Activated CD8-positive, alpha-beta memory T cell treated with anti-CD3 and anti-CD28 coated beads for 1 hour (primary cell): ENCODE data around the gene RAMAC.
"Not testable (repeated sequence)": the region's sequence is repeated elsewhere in the genome, so short reads cannot be mapped to it uniquely, and the experiment has no call there.

Experiments used
- DNase-seq, 2 donors: peaks; one replicate each; pipeline ENCODE4 v3.0.0-alpha.2; 2020; ENCODE audit warnings: low read depth in 1 of 2; ENCODE audit errors: extremely low read depth in 1 of 2

Gene RAMAC

DNA sequence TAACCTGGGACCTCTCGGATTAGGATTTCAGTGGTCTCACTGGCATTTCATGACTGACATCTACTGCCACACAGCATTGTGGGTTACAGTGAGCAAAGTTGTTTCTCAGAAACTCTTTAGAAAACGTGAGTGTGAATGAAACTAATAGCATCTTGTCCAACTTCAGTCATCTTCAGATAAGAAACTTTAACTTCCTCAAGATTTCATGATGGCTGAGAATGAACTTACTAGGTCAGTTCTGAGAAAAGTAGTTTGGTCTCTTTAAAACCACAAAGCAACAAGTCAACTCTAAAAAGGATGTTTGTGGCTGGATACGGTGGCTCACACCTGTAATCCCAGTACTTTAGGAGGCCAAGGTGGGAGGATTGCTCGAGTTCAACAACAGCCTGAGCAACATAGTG is 19.3 kb upstream of the RAMAC start:
- no peak for DNase-seq

DNA sequence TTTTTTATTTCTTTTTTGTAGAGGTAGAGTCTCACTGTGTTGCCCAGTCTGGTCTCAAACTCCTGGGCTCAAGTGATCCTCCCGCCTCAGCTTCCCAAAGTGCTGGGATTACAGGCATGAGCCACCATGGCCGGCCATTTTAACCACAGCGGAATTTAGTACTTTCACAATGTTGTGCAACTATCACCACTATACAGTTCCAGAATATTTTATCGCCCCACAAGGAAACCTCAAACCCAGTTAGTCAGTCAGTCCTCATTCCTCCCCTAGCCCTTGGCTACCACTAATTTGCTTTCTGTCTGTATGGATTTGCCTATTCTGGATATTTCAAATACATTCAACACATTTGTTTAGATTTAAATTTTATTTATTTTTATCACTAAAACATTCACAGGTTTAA is 17.9 kb upstream of the RAMAC start:
- DNase-seq = no peak

DNA sequence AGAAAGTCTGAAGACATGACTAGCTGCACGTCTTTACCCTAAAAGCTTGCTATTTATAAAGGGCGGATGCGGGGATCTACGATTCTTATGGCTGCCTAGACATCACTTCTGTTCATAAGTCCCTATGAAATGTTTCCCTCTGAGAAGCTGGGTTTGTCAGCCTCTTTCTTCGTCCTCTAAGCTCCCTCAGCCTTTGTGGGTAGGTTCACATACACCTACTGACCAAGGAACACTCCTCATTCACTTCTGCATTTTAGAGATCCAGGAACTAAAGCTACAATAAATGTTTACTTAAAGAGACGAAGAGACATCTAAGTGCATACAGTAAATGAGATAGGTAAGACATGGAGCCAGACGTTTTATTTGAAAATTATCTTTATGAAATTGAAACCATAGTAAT is 16.7 kb upstream of the RAMAC start:
- DNase-seq = no peak

DNA sequence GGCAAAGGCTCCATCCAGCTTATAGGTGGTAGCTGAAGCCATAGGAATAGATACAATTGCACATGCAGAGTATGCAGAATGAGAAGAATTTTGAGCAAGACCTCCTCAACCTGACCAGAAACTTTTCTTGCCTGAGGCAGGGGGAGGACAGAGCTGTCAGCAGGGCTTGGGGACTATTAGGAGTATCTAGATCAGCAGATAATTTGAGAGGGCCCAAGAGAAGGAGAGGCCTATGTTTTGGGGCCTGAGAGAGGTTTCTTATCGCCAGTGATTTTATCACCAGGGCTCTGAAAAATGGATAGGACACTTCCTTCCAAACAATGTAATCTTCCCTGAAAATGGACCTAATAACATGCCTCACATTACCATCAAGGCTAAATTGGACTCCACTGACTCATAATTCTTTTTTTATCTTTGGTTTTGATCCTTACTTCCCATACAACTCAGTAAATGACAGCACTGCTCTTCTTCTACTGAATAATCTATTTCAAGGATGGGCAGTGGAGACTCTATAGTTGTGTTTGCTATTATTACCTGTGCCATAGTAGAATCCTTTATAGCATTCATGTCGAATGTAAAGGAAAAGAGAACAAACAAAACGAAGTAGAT is 15.8 kb upstream of the RAMAC start:
- no peak for DNase-seq

DNA sequence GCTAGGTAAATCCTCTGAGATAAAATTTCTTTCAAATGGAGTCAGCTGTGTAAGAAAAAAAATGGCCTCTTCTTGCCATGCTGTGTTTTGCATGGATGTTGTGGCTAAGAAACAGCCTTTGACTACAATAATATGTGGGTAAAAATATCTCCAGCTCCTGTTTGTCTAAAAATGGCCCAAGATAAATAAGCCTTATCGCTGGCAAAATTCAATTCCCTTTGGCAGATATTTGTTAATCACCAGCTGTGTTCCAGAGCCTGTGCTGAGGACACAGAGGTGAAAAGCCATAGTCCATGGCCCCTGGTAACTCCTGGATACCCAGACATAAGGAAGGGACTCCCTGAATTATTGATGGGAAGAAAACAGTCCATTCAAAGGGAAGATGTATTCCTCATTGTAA is 15.3 kb upstream of the RAMAC start:
- no peak for DNase-seq

DNA sequence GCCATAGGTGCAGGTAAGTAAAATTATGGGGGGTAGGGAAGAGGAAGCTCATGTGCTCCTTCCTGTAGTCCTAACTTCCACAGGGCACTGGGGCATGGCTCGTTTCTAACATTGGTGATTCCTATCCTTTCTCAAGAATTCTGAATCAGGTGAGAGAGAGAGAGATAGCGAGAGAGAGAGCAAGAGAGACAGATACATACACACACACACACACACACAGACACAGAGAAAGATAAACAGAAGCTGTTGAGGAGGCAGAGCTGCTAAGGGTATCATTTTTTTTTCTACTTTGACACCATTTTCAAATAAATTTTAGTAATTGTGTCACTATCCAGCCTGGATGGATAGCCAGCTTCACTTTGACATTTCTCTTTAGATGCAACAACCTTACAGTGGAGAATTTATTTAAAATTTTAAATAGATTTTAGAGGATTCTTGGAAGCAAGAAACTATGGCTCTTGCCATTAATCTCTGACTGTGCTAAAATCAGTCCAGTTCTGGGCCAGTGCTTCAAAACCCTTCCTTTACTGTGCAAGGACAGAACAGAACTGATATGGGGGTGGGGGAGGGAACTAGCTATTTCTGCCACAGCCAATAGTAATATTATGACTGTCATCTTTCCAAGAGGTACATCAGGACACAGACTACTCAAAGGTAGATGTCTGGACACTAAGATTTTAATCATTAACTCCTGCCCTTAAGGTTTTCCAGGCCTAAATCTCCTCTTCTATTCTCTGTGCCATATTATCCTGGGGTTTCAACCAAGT is 14.6 kb upstream of the RAMAC start:
- no peak for DNase-seq

DNA sequence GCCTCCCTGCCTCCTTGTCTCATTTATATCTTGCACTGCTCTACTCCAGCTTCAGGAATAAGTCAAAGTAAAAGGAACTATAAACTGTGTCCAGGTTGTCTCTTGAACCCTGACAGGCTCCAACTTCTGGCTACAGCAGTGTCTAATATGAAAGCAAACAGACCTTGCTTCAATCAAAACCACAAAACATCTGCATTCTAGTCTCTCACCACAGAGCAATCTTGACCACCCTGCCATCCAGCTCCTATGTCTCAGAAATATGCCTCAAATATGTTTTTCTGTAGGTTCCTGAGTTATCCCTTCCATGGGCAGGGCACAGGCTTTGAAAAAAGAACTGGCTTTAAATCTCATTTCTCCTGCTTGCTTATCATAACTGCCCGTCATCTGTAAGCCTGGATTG is 13.0 kb upstream of the RAMAC start:
- no peak for DNase-seq

DNA sequence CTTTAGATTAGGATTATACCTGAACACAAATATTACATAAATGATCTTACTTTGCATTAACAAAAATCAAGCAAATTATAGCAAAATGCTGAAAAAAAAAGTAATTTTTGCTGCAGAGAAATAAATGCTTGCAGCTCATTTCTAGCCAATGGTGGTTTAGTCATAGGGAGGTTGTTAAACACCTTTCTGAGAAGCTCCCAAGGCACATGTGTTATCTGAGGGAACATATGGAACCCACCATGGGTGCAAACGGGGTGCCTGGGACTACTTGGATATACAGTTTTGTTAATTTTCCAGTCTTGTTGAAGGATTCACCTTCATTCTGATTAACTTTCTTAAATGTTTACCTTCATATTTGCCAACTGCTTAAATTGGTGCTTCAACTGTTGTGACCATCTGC is 8.9 kb upstream of the RAMAC start:
- no peak for DNase-seq

DNA sequence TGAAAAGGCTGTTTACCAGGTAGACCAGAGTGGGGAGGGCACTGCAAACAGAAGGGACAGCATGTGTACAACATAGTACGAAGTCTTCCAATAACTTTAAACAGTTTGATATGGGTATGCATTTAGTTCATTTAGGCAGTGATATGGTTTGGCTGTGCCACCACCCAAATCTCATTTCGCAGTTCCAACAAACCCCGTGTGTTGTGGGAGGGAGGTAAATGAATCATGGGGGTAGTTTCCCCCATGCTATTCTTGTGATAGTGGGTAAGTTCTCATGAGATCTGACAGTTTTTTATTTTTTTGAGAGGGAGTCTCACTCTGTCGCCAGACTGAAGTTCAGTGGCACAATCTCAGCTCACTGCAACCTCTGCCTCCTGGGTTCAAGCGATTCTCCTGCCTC is 7.6 kb upstream of the RAMAC start:
- no peak for DNase-seq

DNA sequence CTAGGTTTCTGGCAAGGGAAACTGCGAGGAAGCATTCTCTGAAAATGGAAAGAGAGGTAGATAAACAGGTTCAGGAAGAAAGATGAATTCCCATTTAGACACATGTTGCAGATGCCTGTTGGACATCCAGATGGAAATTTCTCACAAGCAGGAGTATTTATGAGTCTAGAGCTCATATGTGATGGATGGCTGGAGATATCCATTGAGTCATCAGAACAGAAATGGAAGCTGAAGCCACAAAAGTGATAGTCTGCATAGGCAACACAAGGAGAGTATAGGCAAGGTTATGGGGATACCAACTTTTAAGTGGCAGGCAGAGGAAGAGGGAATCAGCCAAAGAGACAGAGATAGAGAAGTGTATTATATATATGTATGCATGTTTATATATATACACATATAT is 6.3 kb upstream of the RAMAC start:
- no peak for DNase-seq

DNA sequence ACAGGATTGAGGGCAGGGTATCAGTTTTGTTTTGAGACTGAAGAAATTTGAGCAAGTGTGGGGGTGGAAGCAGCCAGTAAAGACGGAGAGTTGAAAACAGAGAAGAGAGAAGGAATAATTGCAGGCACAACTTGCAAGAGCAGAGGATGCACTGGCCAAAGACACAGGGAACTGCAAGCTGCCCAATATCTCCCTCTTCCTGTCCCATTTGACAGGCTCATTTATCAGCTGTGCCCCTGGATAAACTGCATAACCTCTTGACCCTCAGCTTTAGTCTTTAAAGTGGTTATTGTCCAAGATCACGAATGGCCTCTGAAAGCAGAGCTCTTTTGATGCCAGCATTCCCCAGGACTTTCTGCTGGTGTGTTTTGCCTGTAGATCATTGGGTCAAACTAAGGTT is 5.0 kb upstream of the RAMAC start:
- DNase-seq = no peak

DNA sequence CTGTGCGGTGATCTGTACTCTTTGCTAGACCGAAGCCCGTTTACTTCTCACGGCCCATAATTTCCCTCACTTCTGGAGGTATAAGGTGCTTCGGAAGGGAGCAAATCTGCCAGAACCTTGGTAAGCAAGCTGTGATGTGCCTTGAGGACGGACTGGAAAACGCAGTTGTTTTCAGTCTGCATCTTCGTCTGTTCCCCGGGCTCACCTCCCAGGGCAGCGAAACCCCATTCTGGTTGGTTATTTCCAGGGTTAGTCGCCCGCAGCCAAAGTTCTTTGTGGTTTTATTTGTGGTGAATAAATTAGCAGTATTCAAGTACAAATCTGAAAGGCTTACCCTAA is 401 bp downstream of the RAMAC start:
- no peak for DNase-seq

DNA sequence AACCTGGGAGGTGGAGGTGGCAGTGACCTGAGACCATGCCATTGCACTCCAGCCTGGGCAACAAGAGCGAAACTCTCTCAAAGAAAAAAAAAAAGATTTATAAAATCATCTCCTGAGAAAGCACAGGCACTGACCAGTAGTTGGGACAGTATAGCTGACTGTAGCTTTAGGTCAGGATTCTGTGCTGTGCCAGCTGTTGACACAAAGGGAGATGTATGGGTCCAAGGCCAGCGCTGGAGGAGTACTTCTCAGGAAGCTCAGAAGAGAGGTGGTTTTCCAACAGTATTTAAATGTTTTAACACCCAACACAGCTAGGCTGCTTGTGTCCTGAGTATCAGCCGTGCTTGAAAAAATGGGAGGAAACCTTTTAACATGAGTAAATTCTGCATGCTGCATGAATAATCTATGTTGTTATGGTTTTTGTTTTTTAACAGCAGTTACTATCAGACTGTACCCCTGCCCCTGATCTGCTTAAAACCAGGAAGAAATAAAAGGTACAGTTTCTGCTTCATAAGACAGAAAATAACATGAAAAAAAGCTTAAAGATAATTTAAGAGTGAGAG is 6.5 kb downstream of the RAMAC start:
- no peak for DNase-seq

DNA sequence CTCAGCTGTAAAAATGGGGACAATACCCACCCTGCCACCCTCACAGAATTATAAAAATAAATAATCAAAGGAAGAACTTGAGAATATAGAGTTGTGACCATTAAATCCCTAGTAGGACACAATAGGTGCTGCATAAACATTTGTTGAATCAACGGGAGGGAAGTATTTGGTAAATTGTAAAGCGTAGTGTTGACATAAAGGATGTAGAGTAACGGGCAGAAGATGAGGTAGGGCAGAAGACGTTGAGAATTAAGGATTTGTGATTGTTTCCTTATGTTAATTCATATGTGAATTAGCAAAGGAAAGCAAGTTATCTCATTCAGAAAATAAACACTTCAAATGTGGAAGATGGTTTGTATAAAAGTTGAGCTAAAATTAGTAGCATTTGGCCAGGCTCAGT is 7.1 kb downstream of the RAMAC start:
- DNase-seq = no peak

DNA sequence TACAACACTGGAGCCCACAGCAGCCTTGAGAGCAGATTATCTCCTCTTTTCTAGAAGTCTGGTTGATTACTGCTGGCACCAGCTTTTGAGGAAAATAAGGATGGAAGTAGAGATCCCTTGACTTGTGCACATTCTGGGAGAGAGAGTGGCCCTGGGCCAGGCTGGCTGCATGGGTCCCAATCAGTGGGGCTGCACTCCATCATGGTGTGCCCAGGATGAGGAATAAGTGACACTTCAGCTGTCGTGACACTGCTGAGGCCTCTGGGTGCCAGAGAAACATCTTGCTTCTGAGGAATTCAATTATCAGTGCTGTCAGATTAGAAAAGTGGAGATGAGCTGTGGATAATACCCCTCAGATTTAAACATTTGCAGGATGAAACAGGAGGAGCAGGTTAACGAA is 9.1 kb downstream of the RAMAC start:
- DNase-seq = no peak

DNA sequence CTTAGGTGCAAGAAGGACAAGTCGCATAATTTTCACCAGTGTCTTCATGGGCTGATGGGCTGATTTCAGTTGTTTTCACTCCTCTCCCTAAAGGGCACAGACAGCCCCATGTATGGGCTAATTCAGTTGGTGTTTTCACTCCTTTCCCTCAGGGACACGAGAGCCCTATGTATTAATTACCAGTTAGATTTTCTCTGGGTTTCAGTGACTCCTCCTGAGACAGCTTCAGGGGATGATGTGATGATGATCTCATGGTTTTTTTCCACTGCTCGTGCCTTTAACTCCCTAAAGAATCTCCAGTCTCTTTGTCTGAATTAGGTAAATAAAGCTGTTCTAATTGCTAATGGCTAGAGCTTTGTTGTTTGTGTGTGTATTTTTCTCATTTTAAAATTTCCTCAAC is 9.9 kb downstream of the RAMAC start:
- no peak for DNase-seq

DNA sequence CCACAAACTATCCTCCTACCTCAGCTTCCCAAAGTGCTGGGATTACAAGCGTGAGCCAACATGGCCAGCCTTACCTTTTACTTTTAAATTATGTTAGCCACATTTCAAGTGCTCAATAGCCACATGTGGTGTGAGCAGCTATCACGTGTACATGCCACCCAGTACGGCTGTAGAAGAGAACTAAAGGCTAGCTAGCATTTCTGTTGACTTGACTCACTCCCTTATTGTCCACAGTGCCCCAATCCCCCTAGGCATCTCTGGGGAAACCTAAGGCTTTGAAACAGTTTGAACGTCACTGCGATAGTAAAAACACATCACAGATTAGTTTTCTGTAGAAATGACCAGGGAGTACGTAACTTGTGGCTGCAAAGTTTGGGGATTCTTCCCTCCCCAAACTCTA is 13.4 kb downstream of the RAMAC start:
- no peak for DNase-seq

DNA sequence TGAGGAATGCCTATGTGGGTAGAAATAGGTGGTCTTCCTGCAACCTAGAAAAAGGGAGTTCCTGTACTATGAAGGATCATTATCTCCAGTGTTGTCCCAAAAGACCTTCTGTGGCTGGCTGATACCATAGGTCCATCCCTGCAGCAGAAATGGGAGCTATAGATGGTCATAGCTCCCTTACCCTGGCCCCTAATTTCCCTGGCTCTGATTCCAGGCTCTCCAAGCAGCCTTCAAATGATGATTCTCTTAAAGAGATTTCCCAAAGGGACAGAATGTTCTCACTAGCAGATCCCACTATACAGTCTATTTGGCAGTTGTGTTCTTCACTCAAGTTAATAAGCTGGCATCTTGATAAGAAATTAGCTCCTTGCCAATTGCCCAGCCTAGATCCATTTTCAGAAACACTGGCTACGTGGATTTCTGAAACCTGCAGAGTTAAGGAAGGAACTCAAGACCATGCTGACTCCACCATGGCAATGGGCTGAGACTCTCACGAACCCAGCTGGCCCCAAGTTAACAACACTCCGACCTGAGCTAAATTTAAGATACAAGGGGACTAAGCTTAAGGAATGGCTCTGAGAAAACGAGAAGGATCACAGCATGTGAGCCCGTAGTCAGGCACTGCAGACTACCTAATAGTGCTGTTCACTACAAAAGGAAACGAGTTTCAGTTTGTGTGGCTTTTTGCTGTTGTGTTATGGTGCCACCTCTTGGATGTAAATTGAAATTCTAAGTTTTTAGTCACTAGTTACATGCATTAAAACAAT is 14.1 kb downstream of the RAMAC start:
- no peak for DNase-seq

DNA sequence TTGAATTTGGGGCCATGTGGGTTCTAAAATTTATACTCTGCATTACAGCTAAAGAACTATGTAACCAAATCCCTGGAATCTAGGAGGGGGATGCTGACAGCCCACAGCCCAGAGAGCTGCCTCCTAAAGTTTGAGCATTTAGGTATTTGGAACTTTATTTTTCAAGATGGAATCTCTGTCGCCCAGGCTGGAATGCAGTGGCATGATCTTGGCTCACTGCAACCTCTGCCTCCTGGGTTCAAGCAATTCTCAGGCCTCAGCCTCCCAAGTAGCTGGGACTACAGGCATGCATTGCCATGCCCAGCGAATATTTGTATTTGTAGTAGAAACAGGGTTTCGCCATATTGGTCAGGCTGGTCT is 14.6 kb downstream of the RAMAC start:
- not testable (repeated sequence) for DNase-seq

DNA sequence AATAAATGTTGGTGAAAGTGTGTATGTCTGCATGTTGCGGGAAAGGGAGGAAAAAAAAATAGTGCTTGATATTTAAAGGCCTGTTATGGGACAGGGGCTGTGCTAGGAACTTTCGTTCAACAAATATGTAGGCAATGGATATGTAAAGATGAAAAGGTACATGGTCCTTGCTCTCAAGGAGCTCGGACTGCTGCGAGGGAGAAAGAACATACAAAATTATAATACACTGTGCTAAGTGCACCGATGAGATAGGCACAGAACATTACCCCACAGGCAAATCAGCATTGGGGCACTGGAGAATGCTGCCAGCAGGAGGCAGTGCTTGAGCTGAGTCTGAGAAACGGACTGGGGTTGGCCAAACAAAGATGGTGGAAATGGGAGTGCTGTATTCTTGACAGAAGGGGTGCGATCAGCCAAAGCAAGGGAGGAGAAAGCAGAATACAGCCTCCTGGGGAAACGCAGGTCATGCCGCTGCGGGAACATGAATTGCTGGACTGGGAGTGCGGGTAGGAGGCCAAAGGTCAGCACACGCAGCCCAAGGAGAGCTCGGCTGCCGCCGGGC is 24.8 kb downstream of the RAMAC start:
- DNase-seq = peak; percentile 31 to 54

DNA sequence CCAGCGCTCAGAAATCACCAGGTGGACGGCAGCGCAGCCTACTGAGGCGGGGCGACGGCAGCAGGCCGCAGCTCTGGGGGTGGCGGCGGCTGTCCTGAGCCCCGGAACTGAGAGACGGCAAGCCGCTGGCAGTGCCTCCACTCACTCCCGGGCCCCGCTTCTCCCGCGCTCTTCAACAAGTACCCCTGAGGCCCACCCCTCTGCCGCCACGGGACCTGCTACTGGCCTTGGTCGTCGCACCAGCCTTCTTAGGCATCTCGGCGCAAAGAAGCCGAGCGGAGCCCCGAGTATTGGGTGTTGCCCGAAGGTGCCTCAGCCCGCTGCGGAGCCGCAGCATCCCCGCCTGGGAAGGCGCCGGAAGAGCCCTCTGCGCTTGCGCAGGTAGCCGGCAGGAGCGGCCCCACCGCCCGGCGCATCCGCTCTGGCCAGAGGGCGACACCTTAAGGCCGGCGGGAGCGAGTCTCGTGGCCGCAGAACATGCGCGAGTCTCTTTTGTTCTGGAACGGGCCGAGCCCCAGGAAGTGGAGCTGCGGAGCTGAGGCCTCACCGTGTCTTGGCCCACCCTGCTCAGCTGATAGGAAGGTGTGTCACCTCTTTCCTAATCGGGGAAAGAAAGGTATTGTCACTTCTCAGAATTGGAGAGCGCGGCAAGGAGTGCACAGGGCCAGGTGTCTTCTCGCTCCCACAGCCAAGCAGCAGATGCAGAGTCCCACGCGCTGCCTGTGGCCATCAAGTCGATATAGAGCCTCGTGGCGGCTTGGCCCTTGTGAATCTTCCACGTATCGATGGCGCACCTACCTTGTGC is 25.5 kb downstream of the RAMAC start, which contains the start of gene C15orf40:
C15orf40 (minus strand) TSS at position 369 of the 805 bp plus-strand sequence; CDS start at position 337, 32 bp downstream.
- peak; percentile 74 to 76 for DNase-seq
